GM19397 (cell line): ENCODE measurements around the gene UBXN6.
A peak's percentile ranks its signal among the peaks of the same experiment; 100 is the strongest.

Source experiments
- ATAC-seq: cut with Tn5 transposase; IDR thresholded peaks from one replicate; pipeline ENCODE4 v1.9.1; 2021; ENCODE audit warnings: mild to moderate bottlenecking, moderate library complexity; ENCODE audit not compliant: unreplicated experiment

UBXN6 gene

GRCh38 chr19:4413588-4413987, 44.0 kb downstream of the UBXN6 start:
- ATAC-seq = no peak

- no peak for ATAC-seq
These were observed 48.3 kb downstream of the UBXN6 start for GRCh38 chr19:4409123-4409933.

- no peak for ATAC-seq
These were observed 51.0 kb downstream of the UBXN6 start for GRCh38 chr19:4406626-4407025.

- ATAC-seq = no peak
These were observed 51.6 kb downstream of the UBXN6 start for GRCh38 chr19:4405977-4406376.

GRCh38 chr19:4403005-4403761, 54.4 kb downstream of the UBXN6 start:
- ATAC-seq = no peak

GRCh38 chr19:4402171-4403004, 55.2 kb downstream of the UBXN6 start, which contains the start of gene CHAF1A:
TSS of gene CHAF1A (plus strand) at chr19:4402640. CDS start at chr19:4402763, 123 bp downstream.
- ATAC-seq = peak; percentile 69

GRCh38 chr19:4401769-4402170, 55.8 kb downstream of the UBXN6 start:
- no peak for ATAC-seq

GRCh38 chr19:4400135-4400936, 57.3 kb downstream of the UBXN6 start, which contains the start of gene SH3GL1:
TSS of gene SH3GL1 (minus strand) at chr19:4400547. CDS start at chr19:4400368, 179 bp downstream.
- peak; percentile 70 for ATAC-seq

GRCh38 chr19:4399812-4400134, 57.8 kb downstream of the UBXN6 start:
- ATAC-seq = no peak

GRCh38 chr19:4396949-4397783, 60.4 kb downstream of the UBXN6 start:
- no peak for ATAC-seq
